ENCODE data around the gene MDFIC2.
"Not testable (repeated sequence)": the region's sequence is repeated elsewhere in the genome, so short reads cannot be mapped to it uniquely, and the experiment has no call there.

MDFIC2 gene

DNA sequence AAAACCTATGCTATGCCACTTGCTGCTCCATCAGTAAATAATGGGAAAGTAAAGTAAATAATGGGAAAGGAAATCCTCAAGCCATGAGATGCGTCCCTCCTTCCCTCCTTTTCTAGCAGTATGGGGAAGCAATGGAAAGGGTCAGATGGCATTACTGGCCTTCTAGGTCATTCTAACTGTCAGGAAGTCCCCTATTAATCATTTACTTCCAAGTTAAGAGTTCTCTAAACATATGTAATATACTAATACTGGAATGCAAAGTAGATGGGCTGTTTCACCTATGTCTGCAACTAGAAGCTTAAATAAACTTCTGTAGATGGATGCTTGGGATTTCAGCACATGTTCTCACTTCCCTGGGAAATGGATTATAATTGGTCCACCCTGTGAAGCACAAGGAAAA, 55.9 kb downstream of the MDFIC2 start:
- DNase-seq: no peak

DNA sequence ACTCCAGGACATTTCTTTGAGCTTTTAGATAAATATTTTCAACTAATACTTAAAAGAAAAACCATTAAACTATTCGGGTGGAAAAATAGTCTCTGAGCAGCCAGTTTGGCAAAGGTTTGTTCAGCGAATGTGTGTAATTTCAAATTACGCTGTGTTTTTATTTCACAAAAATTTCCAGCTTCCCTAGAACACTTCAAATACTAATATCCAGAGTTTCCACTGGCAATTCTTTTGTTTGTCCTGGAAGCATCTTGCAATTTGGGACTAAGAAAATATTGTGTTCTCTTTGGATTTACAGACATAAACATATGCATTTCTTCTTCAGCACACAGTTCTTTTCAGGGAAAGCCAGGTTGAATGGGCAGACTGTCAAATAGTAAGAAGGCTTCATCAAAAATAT, 61.9 kb downstream of the MDFIC2 start:
- no peak for DNase-seq

DNA sequence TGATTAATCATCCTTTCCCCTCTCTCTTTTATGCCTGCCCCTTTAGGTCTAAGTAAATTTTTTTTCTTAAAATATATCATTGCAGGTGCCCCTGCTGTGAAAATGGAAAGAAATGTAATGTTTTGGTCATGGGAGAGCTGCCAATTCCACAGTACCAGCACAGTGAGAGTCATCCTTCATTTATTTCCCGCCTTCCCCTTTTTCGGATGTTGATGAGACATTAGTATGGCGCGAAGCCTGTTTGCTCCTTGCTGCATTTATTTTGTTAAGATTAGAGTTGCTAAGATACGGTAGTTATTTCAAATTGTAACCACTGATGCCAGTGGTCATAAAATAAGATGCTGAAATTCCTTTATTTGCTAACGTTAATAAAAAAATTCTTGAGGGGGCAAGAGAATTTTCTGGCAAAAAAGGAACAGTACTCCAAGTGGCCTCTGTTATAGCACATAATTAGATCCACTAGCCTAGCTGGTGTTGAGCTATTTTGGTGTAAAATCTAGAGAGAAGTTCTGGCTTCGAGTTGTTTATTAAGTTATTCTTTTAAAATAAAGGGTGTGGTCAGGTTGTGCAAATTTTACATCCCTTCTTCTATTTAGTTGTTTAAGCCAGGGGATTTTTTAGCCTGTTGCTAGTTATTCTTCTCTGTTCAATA, 62.8 kb downstream of the MDFIC2 start:
- DNase-seq: peak; percentile 24

DNA sequence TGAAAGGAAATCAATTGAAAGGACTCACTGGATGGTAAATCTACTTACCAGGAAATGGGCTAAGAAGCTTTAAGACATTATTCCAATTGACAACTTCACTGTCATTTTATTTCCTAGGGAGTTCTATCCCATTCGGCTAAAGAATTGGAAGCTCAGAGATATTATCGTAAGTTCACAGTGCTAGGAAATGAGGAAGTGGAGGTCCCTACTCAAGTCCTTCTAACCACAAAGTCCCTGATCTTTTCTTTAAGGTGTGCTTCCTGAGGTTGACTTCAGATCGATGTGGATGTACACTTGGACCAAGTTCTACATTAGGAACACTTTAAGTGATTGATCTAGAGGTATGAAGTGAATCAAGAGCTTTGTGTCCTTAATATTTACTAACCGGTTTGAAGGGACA, 63.6 kb downstream of the MDFIC2 start:
- DNase-seq: no peak

DNA sequence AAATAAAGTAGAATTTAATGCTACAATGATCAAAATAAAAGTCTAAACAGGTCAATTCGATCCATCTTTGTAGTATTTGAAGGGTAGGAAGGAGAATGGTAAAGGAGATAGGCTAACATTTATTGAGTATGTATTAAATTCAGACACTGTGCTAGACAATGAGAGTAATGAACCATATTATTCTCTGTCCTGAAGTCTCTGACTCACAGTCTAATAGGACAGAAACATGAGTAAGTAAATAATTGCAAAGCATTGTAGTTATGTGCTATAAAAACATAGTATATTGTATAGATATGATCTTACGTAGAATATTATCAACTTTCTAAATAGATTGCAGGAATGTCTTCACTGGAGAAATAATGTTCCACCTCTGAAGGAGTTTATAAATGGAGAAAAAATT, 64.5 kb downstream of the MDFIC2 start:
- DNase-seq: no peak

DNA sequence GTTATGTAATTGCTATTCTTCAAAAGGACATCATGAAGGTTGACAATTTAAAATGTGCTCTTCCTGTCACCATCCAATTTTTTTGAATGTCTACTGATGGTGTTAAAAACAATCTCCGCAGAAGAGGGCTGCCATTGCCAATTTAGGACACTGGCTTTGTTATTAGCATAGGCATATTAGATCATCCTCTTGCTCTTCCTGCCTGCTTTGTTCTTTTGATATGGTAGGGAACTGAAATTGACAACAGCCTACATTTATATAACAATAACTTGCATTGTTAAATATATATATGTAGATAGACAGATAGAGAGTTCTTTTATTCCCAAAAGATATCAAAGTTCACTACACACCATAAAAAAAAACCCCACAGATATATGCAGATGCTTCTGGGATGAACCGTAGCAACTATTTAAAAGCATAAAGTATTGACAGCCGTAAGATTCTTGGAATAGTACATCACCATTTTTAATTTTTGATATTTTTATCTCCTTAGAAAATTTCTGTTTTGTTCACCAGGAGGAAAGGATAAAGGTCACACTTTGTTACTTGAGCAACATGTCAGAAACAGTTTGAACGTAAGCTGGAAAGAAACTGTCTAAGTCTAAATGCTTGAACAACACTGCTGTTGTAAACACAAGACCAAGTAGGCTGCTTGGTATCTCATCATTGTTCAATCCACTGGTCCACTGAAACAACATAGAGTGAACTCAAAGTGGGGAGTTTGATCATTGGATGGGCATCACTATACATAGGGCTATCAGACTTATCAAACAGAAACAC, 66.5 kb downstream of the MDFIC2 start:
- no peak for DNase-seq

DNA sequence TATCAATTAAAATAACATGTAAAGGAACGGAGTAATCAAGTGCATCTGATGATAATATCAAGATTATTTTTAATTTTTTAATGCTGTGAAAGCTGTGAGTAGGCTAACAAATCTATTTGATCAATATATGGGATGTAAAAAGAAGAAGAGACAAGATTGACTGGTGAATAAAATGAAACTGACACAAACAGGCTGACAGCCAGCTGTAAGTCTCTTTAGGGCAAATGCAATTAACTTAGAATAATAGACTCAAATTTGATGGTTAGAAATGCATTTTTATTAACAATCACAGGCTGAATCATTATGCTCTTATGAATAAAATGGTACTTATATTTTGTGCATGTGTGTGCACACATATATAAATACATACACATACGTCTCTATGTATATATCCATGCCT, 68.0 kb downstream of the MDFIC2 start:
- DNase-seq: no peak

DNA sequence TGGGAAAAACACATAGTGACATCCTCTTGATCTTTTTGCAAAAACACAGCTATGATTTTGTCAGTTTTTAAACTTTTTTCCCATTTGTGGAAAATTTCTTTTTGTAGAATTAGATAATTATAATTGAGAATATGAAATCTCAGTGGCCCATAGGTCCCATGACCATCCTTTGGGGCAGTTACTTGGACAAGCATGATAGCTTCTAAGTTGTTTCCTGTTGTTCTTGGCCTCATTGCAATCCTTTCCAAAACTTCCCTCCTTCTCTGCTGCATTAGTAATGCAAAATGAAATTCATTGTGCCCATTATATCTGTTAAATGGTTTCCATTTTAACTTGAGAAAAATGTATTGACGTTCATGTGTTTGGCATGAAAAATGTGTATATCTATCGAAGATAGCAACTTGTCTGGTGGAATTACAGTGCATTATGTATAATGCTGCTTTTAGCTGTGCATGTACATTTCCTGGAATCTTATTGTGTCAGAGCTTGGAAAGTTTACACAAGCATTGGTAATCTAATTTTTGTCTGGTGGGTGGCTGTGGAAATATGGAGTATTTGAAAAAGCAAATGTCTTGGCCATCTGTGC, 70.0 kb downstream of the MDFIC2 start:
- DNase-seq: no peak

DNA sequence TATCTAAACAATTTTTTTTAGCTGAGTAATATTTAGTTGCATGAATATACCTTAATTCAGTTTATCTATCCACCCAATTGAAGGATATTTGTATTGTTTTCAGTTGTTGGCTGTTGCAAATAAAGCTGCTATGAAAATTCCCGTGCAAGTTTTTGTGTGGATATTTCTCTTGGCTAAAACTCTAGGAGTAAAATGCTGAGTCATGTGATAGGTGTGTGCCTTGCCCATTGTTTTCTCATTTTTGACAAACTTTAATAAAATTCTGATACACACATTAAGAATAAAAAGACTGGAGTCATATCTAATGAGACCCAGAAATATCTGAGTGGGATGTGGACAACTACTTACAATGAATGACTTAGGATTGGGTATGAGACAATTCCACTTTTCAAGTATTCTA, 78.6 kb downstream of the MDFIC2 start:
- DNase-seq: no peak

DNA sequence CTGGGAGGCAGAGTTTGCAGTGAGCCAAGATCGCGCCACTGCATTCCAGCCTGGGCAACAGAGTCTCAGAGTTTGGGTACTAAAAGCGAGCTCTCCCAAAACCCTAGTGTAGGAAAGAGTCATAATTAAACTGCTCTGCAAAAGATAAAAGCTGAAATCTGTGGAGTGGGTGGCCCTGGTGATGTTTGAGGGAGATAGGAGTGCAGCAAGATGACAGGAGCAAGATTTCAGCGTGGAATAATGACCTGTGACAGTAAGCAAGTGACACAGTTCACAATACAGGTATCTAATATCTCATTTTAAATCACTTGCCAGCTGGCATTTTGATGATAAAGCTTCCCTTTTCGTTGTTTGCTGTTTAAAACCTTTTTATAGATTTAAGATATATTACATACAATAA, 79.3 kb downstream of the MDFIC2 start:
- DNase-seq: no peak

DNA sequence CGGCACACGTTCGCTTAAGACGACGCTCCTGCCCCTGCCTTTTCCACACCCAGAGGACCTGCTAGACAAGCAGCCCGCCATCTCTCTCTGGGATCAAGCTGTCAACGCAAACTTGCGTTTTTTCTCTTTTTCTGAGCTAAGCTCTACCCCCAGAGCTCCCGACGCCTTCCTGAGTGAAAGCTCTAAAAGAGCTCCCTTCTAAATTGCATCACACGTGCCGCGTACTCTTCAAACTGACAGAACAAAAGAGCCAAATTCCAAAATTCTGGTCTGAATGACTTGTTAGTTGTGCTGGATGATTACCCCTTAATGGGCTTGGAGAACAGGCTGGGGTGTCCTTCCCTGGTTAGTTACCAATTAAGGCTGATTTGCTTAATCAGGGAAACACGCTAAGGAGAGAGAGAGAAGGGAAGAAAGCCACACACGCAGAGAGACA, 81.2 kb downstream of the MDFIC2 start:
- no peak for DNase-seq

DNA sequence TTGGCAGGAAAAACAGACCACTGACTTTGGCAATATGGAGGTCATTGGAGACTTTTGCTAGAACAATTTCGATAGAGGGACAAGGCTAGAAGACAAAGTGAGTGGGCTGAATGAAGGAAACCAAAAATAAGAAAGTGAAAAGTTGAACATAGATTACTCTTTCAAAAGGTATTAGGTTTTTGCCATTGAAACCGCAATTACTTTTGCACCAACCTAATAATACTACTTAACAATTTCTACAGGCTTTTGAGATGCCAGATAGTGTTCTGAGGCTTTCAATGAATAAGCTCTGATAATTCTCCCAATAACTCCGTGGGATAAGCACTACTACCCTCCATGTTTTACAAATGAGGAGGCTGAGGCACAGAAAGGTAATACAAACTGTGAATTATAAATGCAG, 85.0 kb downstream of the MDFIC2 start:
- no peak for DNase-seq

DNA sequence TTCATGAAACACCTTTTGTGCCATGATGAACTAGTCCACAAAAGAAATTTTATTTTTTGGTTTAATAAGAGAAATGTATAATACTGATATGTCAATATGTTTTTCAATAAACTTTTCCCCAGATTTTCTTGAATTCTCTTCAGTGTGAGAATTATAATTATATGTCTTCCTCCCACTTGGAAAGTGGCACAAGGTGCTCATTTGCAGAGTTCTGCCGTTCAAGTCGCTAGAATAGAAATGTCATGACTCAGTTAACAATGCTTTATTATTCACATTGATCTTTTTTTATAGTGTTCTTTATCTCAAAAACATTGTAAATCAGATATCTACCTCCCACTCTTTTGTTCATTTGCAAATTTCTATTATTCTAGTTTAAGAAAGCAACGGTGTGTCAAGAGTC, 87.3 kb downstream of the MDFIC2 start:
- no peak for DNase-seq

DNA sequence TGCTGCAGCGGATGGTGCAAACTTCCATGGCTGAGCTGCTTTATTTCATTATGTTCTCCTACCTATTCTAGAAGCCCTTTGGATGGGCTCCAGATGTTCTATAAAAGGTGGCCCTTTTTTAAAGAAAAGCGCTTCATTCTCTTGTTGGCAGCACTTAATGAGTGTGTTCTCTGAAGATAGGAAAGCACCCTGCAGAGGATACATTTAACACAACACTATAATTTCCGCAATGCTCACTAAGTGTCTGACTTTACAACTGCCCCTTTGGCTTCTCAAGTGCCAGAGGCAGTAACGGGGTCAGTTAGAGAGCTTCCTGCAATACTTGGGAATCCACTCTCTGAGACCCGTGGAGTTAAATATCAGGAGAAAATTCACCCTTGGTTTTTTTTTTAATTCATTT, 88.1 kb downstream of the MDFIC2 start:
- no peak for DNase-seq

DNA sequence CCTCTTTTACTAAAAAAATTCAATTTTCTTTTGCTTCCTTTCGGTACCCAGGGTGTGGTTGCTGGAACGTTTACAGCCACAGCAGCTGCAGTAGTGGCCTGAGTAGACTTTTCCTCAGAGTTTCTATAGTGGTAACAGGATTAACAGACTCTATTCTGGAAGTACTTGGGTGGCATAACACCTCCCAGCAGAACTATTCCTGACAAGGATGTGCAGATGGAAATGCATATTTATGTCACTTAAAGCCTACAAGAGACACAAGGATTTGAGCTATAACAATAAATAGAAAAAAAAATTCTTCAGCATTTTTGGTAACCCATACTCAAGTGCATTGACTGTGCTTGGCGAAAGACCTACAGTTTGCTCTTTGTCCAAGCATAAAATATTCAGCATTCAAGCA, 94.0 kb downstream of the MDFIC2 start:
- no peak for DNase-seq

DNA sequence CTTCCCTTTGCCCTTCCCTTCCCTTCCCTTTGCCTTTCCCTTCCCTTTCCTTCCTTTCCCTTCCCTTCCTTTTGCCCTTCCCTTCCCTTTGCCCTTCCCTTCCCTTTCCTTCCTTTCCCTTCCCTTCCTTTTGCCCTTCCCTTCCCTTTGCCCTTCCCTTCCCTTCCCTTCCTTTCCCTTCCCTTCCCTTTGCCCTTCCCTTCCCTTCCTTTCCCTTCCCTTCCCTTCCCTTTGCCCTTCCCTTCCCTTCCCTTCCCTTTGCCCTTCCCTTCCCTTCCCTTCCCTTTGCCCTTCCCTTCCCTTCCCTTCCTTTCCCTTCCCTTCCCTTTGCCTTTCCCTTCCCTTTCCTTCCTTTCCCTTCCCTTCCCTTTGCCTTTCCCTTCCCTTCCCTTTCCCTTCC, 101.2 kb downstream of the MDFIC2 start:
- not testable (repeated sequence) for DNase-seq

DNA sequence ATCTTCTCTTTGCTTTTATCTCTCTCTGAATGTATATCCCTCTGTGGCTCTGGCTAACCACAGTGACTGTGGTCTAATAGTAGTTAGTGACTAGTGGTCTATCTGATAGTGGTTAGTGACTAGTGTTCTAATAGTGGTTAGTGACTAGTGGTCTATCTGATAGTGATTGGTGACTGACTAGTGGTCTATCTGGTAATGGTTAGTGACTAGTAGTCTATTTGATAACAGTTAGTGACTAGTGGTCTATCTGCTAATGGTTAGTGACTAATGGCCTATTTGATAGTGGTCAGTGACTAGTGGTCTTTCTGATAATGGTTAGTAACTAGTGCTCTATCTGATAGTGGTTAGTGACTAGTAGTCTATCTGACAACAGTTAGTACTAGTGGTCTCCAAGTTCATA, 110.5 kb downstream of the MDFIC2 start:
- no peak for DNase-seq

DNA sequence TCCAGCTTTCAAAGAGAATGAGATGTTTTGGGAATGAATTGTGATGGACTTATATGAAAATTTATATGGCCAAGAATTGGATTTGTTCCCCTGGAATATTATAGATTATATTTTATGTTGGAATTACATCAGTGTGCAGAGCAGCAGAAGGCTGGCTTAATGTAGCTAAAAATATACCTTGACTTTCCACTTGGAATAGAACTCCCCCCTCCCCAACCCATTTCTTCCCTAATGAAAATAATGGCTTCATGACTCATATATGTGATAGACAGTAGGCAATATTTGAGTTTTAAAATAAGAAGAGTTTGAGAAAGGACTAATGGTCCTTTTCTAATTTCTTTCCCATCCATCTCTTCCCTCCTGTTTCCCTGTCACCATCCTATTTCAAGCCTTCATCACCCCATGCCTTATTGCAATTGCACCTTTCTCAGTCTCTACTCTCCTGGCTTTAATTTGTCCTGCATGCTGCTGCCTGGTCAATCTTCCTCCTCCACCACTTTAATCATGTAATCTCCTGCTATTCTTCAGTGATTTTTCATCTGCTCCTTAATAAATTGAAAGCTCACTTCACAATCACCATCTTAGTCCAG, 122.5 kb downstream of the MDFIC2 start:
- no peak for DNase-seq

DNA sequence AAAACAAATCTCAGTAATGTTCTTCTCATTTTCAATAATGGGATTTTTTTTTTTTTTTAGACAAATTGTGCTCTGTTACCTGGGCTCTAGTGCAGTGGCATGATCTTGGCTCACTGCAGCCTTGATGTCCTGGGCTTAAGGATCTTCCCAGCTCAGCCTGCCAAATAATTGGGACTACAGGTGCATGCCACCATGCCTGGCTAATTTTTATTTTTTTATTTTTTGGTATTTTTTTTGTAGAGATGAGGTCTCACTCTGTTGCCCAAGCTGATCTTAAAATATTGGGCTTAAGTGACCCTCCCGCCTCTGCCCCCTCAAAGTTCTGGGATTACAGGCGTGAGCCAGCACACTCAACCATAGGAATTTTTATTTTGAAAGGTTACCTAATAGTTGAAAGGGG, 126.2 kb downstream of the MDFIC2 start:
- no peak for DNase-seq

DNA sequence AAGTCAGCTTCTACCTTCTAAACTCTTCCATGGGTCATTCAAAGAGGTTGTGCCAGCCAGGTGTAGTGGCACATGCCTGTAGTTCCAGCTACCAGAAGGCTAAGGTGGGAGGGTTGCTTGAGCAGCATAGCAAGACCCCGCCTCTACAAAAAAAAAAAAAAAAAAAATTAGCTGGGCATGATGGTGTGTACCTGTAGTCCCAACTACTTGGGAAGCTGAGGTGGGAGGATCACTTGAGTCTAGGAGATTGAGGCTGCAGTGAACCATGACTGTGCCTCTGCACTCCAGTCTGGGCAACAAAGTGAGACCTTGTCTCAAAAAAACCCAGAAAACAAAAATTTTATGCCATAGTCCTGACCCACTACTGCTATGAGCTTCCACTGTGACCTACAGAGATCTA, 126.8 kb downstream of the MDFIC2 start:
- no peak for DNase-seq

DNA sequence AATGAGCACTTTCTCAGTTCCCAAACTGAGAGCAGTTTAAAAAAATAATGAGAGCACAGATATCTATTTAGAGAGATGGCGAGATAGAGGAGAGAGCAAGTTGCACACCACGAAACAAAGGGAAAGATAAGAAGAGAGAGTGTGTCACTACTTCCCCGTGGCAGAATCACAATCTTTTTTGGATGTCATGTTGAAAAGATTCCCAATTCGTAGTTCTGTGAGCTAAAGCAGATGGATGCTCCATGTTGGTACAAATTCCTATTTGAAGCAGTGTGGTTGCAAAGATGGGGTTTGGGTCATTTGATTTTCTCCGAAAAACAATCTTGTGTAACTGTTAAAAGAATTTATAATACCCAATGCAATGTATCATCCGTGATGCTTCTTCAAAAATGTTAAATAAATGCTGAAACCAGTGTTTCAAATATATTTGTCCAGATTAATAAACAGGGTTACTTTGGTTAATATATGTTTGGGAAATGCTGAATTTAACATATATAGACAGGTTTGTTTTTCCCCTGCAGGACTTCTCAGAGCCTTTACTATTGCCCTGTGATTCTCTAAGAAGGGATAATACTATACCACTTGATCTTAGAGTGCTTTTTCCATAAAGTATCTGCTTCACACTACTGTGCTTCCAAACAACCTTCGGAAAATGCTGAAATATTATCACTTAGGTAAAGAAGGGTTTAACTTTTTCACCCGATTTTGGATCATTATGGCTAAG, 128.5 kb downstream of the MDFIC2 start:
- no peak for DNase-seq

DNA sequence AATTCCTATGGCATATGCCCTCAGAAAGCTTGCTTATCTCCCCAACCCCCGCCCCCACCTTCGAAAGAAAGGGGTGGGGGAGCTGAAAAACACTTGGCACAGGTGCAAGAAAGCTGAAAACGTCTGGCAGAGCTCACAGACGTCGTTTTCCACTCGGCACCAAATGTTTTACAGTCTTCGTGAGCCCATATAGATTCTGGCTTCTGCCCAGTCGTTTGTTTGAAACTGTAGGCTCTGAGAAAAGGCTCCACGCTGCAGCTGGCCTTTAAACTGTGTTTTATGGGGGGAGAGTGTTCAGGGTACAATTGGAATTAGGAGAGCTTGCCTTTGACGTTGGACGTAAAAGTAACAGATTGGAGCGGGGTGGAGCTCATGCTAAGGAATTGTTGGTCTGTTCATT, 130.3 kb downstream of the MDFIC2 start:
- DNase-seq: no peak

DNA sequence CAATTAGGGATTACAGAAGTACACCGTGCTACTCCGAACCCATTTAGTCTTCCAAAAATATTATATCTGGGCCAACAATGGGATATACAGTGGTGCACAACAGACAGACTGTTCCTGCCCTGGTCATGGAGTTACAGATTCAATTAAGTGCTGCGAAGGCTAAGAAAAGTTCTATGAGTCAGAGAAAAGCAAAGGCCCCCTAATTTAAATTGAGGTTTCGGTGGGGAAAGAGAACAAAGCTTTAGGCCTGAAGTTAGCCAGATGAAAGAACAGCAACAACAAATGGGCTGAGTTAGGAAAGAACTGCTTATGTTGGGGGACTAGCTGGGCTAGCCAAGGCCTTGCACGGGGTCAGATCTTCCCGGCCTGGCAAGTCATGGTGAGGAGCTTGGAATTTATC, 131.8 kb downstream of the MDFIC2 start:
- no peak for DNase-seq
